ENCODE data around the gene ACSF2.

ACSF2 gene

DNA sequence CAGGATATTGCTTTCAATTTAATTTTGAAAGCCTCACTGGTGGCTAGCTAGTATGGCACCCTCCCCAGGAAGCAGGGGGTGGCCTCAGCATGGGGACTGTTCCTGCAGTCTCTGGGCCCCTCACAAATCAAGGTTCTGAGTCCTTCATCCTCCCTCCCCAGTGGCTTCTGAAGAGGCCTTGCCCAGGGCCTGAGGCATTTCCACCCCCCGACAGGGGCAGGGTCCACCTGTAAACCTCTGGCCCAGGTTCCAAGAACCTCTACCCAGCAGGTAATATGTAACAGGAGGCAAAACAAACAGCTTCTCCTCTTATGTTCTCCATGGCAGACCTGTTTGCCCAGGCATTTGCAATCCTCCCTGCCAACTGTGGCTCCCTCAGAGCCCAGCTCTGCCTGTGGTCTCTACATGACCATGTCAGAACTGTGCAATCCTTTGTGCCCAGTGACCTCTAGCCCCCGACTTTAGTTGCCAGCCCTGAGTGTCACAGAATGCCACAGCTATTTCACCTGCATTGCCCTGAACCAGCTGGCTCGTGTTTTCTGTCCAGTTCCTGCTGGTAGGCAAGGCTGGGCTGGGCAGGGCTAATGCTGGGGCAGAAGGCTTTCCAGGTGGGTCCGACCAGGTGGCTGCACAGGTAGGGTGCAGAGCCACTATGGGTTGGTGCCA, 14.3 kb downstream of the ACSF2 start:
- DNase-seq (ENCODE audit: low read depth), result no peak

DNA sequence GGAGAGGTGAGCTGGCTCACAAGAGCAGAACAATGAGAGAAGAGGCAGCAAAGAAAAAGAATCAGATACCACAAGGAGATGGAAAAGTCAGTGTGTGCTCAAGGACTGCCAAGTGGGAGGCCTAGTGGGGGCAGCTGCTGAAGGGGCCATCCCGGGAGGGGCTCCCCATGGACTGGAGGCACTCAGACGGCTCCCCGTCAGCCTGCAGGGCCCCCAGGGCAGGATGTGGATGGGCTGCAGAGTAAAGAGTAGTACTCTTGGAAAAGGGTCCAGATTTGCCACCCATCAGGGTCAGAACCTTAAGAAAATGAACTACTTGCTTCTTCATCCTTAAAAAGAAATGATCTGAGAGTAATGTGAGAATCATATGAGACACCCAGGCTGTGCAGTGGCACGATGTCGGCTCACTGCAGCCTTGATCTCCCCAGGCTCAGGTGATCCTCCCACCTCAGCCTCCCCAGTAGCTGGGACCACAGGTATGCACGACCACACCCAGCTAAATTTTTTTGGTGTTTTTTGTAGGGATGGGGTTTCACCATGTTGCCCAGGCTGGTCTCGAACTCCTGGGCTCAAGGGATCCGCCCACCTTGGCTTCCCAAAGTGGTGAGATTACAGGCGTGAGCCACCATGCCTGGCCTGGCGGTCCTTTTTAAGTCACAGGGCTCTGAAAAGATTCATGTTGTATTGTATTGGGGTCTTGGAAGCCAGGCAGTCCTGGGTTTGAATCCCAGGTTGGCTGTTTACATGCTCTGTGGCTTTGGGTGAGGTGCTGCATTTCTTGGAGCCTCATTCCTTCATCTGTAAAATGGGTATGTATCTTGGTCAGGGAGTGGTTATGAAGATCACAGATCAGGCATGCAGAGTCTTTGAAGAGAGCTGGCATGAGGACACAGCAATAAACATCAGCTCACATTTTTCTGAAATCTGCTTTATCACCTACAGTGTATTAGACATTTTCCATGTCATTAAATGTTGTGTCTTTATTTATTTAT, 15.1 kb downstream of the ACSF2 start:
- DNase-seq (ENCODE audit: low read depth), result no peak

DNA sequence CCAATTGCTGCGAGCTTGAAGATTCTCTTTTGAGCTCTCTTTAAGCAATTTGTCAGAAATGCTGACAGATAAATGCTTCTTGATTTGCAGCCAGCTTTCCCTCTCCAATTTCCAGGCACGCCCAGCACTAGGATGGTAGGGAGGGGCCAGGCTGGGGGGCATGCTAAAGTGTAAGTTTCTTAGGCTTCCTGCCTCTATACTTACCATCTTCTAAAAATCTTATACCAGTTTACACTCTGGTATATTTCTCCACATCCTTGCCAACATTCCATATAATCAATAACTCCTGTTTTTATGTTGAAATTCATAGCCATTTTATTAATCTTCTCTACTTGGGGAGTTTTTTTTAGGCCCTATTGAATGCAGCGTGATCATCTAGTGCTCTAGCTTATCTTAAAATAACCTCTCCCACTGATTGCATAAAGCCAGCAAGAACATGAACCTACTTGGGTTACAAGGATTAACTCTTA, 17.5 kb downstream of the ACSF2 start:
- DNase-seq (ENCODE audit: low read depth), result no peak

DNA sequence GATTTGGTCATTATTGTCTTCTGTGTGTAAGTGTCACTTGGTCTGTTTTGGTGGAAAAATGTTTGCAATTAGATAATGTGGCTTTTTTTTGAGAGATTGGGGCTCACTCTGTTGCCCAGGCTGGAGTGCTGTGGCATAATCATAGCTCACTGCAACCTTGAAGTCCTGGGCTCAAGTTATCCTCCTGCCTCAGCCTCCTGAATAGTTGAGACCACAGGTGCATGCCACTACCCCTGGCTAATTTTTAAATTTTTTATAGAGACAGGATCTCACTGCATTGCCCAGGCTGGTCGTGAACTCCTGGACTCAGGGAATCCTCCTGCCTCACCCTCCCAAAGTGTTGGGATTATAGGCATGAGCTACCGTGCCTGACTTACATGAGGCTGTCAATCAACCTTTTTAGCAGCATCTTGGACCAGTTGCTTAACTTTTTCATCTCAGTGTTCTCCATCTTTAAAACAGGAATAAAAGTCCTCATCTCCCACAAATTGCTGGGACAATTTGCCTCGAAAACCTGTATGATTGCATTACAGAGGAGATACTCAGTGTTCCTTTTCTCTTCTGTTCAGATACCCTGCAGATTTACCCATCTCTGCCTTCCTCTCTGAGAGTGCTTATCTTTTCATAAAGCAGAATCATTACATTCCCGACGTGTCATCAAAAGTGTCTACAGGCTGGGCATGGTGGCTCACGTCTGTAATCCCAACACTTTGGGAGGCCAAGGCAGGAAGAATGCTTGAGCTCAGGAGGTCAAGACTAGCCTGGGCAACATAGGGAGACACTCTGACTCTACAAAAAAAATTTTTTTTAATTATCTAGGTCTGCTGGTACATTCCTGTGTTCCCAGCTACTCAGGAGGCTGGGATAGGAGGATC, 19.1 kb downstream of the ACSF2 start:
- DNase-seq (ENCODE audit: low read depth), result no peak

DNA sequence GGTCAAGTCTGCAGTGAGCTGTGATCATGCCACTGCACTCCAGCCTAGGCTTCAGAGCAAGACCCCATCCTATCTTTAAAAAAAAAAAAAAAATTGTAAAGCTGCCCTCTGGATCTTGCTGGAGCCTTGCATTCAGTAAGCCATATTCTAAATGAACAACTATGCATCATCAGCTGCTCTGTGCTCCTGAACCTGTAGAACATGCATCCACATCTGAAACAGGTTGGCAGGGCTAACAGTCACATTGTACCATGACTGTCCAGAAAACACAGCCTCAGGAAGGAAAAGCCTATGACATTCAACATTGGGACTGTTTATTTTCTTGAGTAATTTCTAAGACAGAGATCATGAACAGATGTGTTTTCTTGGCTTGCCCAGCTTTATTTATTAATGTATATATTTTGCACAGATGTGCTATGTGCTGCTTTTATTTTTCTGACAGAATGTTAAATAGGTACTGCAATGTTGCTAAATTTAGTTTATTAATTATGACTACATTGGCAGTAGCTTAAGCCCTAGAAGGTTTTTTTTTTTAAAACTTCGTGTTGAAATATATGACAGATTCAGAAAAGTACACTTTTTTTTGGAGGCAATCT, 19.8 kb downstream of the ACSF2 start:
- no peak for DNase-seq (ENCODE audit: low read depth)

DNA sequence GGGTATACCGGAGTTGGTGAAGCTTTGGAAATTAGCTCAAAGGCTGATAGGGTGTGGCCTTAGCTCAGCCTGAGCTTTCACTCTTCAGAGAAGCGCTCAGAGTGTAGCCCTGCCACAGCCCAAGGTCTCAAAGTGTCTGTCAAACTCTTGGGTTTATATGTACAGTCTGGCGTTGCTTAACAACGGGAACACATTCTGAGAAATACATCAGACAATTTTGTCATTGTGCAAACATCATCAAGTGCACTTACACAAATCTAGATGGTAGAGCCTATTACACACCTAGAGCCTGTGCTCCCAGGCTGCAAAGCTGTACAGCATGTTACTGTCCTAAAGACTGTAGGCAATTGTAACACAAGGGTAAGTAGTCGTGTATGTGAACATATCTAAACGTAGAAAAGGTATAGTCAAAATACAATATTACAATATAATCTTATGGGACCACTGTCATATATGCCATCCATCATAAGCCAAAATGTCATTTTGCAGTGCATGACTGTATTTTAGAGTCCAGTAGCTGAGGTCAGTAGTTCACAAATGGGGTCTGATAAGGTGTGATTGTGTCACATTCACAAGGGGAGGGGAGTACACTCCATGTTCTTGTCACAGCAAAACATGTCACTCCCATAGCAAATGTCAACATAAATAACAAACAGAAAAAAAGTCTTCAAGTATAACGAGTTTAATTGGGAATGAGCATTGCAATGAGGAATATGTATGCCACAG, 22.0 kb downstream of the ACSF2 start:
- no peak for DNase-seq (ENCODE audit: low read depth)

DNA sequence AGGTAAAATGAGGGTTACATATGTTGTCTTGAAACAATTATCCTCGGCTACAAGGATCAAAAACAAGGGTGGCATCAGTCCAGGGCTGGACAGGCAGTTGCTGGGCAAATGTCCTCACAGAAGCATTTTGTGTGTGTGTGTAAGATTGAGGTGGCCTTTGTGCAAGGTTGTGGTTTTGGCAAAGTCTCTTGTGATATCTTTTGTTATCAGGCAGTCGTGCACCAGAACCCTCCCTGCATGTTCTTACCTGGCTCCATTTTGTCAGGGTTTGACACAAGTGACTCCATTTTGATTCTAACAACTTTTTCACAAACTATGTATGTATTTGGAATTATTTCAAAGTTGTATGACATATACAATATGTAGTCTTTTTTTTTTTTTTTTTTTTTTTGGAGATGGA, 22.6 kb downstream of the ACSF2 start:
- no peak for DNase-seq (ENCODE audit: low read depth)

DNA sequence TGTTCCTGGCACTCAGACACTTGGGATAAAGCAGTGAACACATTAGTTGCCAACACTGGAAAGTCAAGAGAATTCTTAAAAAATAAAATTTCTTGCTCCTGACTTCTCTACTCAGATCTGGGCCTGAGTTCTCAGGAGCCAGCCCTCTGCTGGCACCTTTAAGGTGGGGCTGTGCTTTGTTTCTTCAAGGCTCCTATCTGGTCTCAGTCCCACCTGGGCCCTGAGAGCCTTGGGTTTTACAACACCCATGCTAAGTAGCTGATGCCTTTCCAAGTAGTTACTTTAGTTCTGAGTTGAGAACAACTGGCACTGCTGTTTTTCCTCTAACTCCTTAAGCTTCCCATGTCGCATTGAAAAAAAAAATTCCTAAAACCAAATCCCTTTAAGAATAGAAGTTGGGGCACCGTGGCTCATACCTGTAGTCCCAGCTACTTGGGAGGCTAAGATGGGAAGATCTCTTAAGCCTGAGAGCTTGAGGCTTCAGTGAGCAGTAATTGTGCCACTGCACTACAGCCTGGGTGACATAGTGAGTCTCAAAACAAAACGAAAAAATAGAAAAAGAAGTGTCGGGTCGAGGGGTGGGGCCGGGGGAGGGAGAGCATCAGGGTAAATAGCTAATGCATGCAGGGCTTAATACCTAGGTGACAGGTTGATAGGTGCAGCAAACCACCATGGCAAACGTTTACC, 26.1 kb downstream of the ACSF2 start:
- no peak for DNase-seq (ENCODE audit: low read depth)

DNA sequence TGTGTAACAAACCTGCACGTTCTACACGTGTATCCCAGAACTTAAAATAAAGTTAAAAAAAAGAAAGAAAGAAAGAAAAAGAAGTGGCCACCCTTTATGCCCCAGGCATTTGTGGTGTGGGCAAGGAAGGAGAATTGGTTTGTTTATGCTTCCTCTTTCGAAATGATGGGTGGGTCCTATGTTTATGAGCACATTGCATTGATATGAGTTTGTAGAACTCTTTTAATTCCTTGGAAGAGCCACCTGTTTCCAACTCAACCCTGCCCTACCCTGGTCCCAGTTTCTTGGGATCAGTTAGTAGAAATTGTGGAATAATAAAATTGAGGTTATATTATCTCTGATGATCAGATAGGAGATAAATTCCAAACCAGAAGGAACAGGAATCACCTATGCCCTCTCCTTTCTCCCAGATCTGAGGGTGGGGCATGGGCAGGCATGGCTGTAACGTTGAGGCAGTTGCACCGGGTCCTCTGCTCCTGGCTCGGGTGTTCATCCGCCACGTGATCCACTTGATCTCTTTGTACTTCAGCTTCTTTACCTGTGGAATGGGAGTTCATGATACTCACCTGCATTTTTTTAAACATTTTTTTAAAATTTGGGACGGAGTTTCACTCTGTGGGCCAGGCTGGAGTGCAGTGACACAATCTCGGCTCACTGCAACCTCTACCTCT, 26.7 kb downstream of the ACSF2 start:
- no peak for DNase-seq (ENCODE audit: low read depth)

DNA sequence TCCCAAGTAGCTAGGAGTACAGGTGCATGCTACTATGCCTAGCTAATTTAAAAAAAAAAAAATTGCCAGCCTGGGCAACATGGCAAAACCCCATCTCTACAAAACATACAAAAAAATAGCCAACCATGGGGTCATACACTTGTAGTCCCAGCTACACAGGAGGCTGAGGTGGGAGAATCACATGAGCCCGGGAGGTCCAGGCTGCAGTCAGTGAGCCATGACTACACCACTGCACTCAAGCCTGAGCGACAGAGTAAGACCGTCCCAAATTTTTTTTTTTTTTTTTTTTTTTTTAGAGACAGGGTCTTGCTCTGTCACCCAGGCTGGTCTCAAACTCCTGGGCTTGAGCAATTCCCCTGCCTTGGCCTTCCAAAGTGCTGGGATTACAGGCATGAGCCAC, 27.9 kb downstream of the ACSF2 start:
- no peak for DNase-seq (ENCODE audit: low read depth)

DNA sequence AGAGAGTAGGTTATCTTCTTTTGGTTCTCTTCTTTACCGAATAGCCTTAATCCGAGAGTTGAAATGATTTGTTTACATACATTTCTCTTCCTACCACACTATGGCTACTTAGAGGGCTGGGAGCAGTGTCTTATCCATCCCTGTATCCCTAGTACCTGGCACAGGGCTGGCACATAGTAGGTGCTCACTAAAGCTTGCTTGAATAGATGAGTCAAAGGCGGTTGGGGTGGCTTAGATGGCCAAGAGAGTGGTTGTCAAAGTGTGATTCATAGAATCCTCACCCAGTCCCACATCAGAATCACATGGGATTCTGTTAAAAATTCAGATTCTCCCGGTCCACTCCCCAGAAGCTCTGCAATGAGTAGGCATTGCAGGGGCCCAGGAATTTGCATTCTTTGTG, 31.6 kb downstream of the ACSF2 start:
- DNase-seq (ENCODE audit: low read depth), result no peak

DNA sequence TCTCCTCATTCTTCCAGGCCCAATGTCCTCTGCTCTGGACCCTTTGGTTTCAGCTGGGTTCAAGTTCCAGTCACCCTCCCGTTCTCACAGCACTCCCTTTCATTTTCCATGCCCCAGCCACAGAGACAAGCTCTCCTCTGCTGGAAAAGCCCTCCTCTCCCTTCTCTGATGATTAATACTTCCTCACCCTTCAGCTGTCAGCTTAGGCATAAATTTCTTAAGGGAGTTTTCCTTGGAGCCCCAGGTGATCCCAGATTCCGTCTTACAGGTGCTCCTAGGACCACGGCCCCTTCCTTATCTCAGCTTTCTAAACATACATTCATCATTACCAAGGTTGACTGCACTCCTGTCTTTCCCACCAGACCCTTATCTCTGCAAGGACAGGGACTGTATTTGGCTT, 32.3 kb downstream of the ACSF2 start:
- DNase-seq (ENCODE audit: low read depth), result no peak

DNA sequence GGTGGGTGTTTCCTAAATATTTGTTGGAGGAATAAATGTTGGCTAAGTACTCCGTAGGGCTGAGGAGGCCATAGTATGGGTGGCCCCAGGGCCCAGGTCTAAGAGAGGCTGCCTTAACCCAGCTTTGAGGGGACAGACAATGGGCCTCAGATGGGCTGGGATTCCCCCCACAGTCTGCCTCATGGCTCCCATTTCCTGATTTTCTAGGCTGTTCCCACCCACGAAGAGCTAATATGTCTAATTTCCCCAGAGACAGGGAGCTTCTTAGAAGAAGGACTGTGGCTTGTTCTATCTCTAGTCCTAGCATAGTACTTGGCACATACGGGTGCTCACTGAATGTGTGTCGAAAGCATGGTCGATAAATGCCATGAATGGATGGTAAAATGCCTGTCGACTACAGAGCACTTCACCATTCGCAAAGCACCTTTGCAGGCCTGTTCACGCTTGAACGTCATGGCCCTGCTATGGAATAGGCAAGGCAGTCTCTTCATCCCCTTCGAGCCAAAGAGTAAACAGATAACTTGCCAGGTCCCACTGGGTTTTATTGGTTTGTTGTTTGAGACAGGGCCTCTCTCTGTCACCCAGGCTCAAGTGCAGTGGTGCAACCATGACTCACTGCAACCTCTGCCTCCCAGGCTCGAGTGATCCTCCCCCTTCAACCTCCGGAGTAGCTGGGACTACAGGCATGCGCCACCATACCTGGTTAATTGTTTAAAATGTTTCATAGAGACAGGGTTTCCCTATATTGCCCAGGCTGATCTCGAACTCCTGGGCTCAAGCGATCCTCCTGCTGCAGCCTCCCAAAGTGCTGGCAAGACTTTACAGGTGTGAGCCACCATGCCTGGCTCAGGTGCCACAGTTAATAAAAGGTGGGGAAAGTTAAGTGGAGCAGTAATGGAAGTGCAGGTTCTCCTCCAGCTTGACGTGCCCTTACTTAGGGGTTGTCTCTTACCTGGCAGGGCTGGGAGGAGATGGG, 33.0 kb downstream of the ACSF2 start:
- DNase-seq (ENCODE audit: low read depth), result no peak

DNA sequence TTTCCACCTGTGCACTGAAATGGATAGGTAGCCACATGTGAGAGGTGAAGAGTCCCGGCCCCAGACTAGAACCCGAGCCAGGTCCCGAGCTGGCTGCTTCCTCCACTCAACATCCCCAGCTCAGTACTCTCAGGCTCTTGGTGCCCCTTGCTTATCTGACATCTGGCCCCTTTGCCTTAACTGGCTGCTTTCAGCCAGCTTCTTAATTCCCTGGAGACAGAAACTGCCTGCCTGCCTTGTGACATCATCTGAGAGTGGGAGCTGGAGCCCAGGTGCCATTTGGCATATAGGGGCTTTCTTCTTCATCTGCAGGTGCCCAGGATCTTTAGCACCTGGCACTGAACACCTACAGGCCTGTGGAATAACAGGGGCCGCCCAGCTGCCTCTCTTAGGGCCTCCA, 33.7 kb downstream of the ACSF2 start:
- DNase-seq (ENCODE audit: low read depth), result no peak

DNA sequence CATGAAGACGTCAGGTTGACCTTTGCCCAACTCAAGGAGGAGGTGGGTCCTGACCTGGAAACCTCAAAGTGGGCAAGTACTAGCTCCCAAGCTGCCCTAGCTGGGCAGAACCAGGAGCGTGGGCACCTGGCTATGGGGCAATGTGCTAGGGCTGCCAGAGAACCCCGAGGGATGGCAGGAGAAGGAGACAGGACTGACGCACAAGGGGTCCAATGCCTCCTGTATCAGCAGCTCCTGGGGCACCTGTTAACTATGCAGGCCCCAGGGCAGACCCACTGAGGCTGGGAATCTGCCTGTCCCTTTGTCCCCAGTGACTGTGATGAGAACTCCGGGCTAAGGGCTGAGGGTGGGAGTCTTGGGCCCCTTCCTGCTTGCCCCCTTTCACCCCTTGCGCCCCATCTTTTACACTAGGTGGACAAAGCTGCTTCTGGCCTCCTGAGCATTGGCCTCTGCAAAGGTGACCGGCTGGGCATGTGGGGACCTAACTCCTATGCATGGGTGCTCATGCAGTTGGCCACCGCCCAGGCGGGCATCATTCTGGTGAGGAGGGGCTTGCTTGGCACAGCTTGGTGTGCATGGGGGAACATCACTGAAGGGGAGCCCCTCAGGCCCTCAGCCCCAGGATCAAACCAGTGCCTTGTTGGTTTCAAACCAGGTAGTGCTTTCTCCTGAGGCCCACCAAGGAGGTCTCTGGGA, 35.0 kb downstream of the ACSF2 start:
- DNase-seq (ENCODE audit: low read depth), result no peak

DNA sequence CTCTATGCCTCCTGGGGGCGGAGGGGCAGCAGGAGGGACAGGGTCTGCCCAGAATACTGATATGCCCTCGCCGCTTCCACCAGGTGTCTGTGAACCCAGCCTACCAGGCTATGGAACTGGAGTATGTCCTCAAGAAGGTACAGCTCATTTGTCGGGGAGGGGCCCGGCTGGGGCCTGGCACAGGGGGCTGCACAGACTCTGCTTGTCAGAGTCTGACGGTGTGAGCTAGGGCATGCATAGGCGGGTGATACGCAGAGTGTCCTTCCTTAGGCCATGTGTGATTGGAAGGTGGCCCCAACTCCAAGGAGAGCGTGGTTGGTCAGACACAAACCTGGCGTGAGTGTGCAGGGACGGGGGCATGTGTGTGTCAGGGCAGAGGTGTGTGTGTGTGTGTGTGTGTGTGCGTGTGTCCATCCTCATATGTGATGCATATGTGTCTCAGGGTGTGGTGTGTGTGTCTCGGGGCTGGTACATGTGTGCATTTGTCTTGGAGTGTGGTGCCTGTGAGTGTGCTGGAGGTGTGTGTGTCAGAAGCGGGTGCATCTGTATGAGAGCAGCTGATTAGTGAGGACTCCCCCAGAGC, 35.6 kb downstream of the ACSF2 start:
- no peak for DNase-seq (ENCODE audit: low read depth)

DNA sequence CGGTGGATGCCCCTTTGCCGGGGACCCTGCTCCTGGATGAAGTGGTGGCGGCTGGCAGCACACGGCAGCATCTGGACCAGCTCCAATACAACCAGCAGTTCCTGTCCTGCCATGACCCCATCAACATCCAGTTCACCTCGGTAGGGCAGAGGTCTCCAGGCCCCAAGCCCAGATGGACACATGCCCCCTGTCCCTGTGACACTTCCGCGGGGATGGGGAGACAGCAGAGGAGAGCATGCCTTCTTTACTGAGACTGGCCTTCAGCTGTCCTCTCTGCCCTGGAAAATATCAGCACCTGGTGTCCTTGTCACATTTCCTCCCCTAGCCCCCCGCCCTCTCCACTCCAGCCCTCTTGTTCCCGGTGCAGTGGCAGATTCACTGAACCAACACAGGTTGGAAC, 36.4 kb downstream of the ACSF2 start:
- no peak for DNase-seq (ENCODE audit: low read depth)

DNA sequence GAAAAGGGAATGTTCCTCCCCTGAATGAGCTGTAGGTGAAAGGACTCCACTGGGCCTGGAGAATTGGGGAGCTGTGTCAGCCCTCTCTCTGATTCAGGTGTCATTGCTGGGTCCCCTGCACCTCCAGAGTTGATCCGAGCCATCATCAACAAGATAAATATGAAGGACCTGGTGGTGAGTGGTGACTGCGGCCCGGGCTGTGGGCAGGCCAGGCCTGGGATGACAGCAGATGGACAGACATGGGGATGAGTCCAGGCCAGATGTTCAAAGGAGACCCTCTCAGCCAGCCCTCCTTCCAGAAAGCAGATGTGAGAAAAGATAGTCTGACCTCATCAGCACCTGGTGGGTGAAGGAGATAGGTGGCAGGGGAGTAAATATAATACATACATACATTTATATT, 38.1 kb downstream of the ACSF2 start:
- DNase-seq (ENCODE audit: low read depth), result no peak
